ENCODE data around the gene CREB3L4.
A peak's percentile ranks its signal among the peaks of the same experiment; 100 is the strongest.
"Not testable (repeated sequence)": the region's sequence is repeated elsewhere in the genome, so short reads cannot be mapped to it uniquely, and the experiment has no call there.

CREB3L4 gene

GRCh38 chr1:153991806-153992205 is 24.1 kb downstream of the CREB3L4 start:
- Histone ChIP-seq H3K79me2 (ENCODE audit: control insufficient read depth, low read length) (peaks cover 26% of the 10 kb centered on the region), H3K36me3 (ENCODE audit: control insufficient read depth, low read length) (peaks cover 50% of the 10 kb centered on the region), H3K4me2 (ENCODE audit: low read length) (peak overlapping the region; percentile 90), H3K4me1 (ENCODE audit: control insufficient read depth, low read length) (peaks cover 37% of the 10 kb centered on the region), H3K27ac (ENCODE audit: low read depth, low read length) (peak overlapping the region; percentile 76), H3F3A (ENCODE audit: control insufficient read depth, insufficient read depth) (peaks cover 56% of the 10 kb centered on the region), H3K9me2 (replicated peaks; ENCODE audit: control insufficient read depth, low read length) (no peaks in the 10 kb centered on the region), H3K27me3 (ENCODE audit: control insufficient read depth, low read length) (no peaks in the 10 kb centered on the region), H3K9me3 (ENCODE audit: control insufficient read depth, insufficient read depth, low read length) (no peaks in the 10 kb centered on the region), H4K20me1 (ENCODE audit: control insufficient read depth, insufficient read depth, low read depth, low read length) (0 out of 2 replicates have a peak, but pooled peaks cover 4% of the 10 kb centered on the region), H3K4me3 (ENCODE audit: low read length) (peak overlapping the region; percentile 91)
- TF ChIP-seq CTCF (IDR thresholded peaks at IDR 0.05; ENCODE audit: low read depth, low read length, poor library complexity, severe bottlenecking): no peak

- H3K4me2 ChIP-seq (ENCODE audit: low read length): no peak overlapping the region
- H3K27me3 ChIP-seq (ENCODE audit: control insufficient read depth, low read length): no peaks in the 10 kb centered on the region
- peaks cover 24% of the 10 kb centered on the region for H3K4me1 ChIP-seq (ENCODE audit: control insufficient read depth, low read length)
- H4K20me1 ChIP-seq (ENCODE audit: control insufficient read depth, insufficient read depth, low read depth, low read length): 0 out of 2 replicates have a peak, but pooled peaks cover 4% of the 10 kb centered on the region
- TF ChIP-seq EZH2phosphoT487 (IDR thresholded peaks at IDR 0.05; ENCODE audit: borderline replicate concordance, low read length) (no peak), CTCF (IDR thresholded peaks at IDR 0.05; ENCODE audit: low read depth, low read length, poor library complexity, severe bottlenecking) (no peak)
- H3K27ac ChIP-seq (ENCODE audit: low read depth, low read length): no peak overlapping the region
- peaks cover 26% of the 10 kb centered on the region for H3K79me2 ChIP-seq (ENCODE audit: control insufficient read depth, low read length)
- H3K4me3 ChIP-seq (ENCODE audit: low read length): no peak overlapping the region
- peaks cover 50% of the 10 kb centered on the region for H3F3A ChIP-seq (ENCODE audit: control insufficient read depth, insufficient read depth)
- H3K9me3 ChIP-seq (ENCODE audit: control insufficient read depth, insufficient read depth, low read length): no peaks in the 10 kb centered on the region
- H3K36me3 ChIP-seq (ENCODE audit: control insufficient read depth, low read length): peaks cover 50% of the 10 kb centered on the region
- no peaks in the 10 kb centered on the region for H3K9me2 ChIP-seq (replicated peaks; ENCODE audit: control insufficient read depth, low read length)
Observed at GRCh38 chr1:153995202-153995601, 27.5 kb downstream of the CREB3L4 start.

GRCh38 chr1:153995640-153996039 is 27.9 kb downstream of the CREB3L4 start:
- no peak for TF ChIP-seq EZH2phosphoT487 (IDR thresholded peaks at IDR 0.05; ENCODE audit: borderline replicate concordance, low read length)
- TF ChIP-seq CTCF (IDR thresholded peaks at IDR 0.05; ENCODE audit: low read depth, low read length, poor library complexity, severe bottlenecking): no peak
- peaks cover 50% of the 10 kb centered on the region for H3F3A ChIP-seq (ENCODE audit: control insufficient read depth, insufficient read depth)
- H4K20me1 ChIP-seq (ENCODE audit: control insufficient read depth, insufficient read depth, low read depth, low read length): 0 out of 2 replicates have a peak, but pooled peaks cover 4% of the 10 kb centered on the region
- H3K9me3 ChIP-seq (ENCODE audit: control insufficient read depth, insufficient read depth, low read length): no peaks in the 10 kb centered on the region
- H3K4me3 ChIP-seq (ENCODE audit: low read length): no peak overlapping the region
- H3K79me2 ChIP-seq (ENCODE audit: control insufficient read depth, low read length): peaks cover 25% of the 10 kb centered on the region
- no peak overlapping the region for H3K27ac ChIP-seq (ENCODE audit: low read depth, low read length)
- no peaks in the 10 kb centered on the region for H3K27me3 ChIP-seq (ENCODE audit: control insufficient read depth, low read length)
- no peak overlapping the region for H3K4me2 ChIP-seq (ENCODE audit: low read length)
- H3K4me1 ChIP-seq (ENCODE audit: control insufficient read depth, low read length): peaks cover 21% of the 10 kb centered on the region
- H3K9me2 ChIP-seq (replicated peaks; ENCODE audit: control insufficient read depth, low read length): no peaks in the 10 kb centered on the region
- peaks cover 49% of the 10 kb centered on the region for H3K36me3 ChIP-seq (ENCODE audit: control insufficient read depth, low read length)

- not testable (repeated sequence) for H3K27ac ChIP-seq (ENCODE audit: low read depth, low read length); H3K4me3 ChIP-seq (ENCODE audit: low read length); H3K27me3 ChIP-seq (ENCODE audit: control insufficient read depth, low read length); H3K9me3 ChIP-seq (ENCODE audit: control insufficient read depth, insufficient read depth, low read length); H3K9me2 ChIP-seq (replicated peaks; ENCODE audit: control insufficient read depth, low read length); H3K4me2 ChIP-seq (ENCODE audit: low read length); H4K20me1 ChIP-seq (ENCODE audit: control insufficient read depth, insufficient read depth, low read depth, low read length)
- Histone ChIP-seq H3F3A (ENCODE audit: control insufficient read depth, insufficient read depth) (peaks cover 39% of the 10 kb centered on the region), H3K36me3 (ENCODE audit: control insufficient read depth, low read length) (peaks cover 37% of the 10 kb centered on the region), H3K79me2 (ENCODE audit: control insufficient read depth, low read length) (peaks cover 12% of the 10 kb centered on the region), H3K4me1 (ENCODE audit: control insufficient read depth, low read length) (peaks cover 15% of the 10 kb centered on the region)
Observed at GRCh38 chr1:153996882-153997281, 29.2 kb downstream of the CREB3L4 start.
